Measurements from ENCODE around the gene PODXL2.

PODXL2 gene

GRCh38 chr3:127676921-127677351 is 48.0 kb downstream of the PODXL2 start:
- H3K27ac ChIP-seq (ENCODE audit: low read length): no peak overlapping the region
- H4K20me1 ChIP-seq (ENCODE audit: insufficient read depth, low read length): no peaks in the 10 kb centered on the region
- H3K36me3 ChIP-seq (replicated peaks; ENCODE audit: low read depth, low read length): no peaks in the 10 kb centered on the region
- no peak overlapping the region for H3K4me3 ChIP-seq (ENCODE audit: low read length)
- H3K27me3 ChIP-seq (ENCODE audit: low read depth, low read length): no peaks in the 10 kb centered on the region
- H3K9ac ChIP-seq (ENCODE audit: low read length): no peak overlapping the region
- H3K79me2 ChIP-seq (ENCODE audit: low read length): peaks cover 5% of the 10 kb centered on the region
- H3K4me1 ChIP-seq (ENCODE audit: low read length): peaks cover 7% of the 10 kb centered on the region
- no peaks in the 10 kb centered on the region for H3K9me3 ChIP-seq (ENCODE audit: insufficient read depth, low read length)
- TF ChIP-seq EZH2phosphoT487 (IDR thresholded peaks at IDR 0.05; ENCODE audit: low read depth) (no peak), CTCF (IDR thresholded peaks at IDR 0.05; ENCODE audit: low read depth, low read length) (no peak)
- no peak overlapping the region for H2AFZ ChIP-seq (ENCODE audit: low read depth, low read length)
- no peak overlapping the region for H3K4me2 ChIP-seq (ENCODE audit: low read length)

DNA sequence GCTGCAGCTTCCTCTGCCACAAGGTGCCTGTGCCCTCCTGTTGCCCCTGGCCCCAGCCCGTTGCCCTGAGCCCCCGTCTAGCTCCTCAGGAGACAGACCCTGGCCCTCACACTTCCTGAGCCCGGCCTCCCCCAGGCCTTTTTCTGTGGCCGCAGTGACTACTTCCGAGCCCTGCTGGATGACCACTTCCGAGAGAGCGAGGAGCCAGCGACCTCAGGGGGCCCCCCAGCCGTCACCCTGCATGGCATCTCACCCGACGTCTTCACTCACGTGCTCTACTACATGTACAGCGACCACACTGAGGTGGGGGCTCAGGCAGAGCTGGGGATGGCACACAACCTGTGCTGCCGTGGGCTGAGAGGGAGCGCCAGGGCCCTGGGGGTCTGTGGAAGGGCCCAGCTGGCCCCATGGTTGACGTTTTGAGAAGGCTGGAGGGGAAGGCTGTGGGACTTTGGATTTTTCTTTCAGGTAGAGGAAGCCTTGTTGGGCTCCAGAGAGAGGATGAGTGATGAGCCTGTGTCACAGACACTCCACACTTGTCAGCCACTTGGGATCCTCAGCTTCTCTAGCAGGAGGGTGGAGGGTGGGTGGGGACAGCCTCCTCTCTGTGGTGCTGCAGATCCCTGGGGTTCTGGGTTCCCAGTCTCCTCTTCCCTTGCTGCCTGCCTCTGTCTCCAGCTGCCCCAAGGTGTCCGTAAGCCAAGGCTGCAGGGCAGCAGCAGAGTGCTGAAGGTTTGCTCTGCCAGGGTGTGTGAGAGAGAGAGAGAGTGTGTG is 48.7 kb downstream of the PODXL2 start:
- no peak overlapping the region for H3K9ac ChIP-seq (ENCODE audit: low read length)
- no peak overlapping the region for H3K27ac ChIP-seq (ENCODE audit: low read length)
- H2AFZ ChIP-seq (ENCODE audit: low read depth, low read length): no peak overlapping the region
- no peak for TF ChIP-seq EZH2phosphoT487 (IDR thresholded peaks at IDR 0.05; ENCODE audit: low read depth)
- no peak for TF ChIP-seq CTCF (IDR thresholded peaks at IDR 0.05; ENCODE audit: low read depth, low read length)
- H3K27me3 ChIP-seq (ENCODE audit: low read depth, low read length): no peaks in the 10 kb centered on the region
- no peaks in the 10 kb centered on the region for H3K9me3 ChIP-seq (ENCODE audit: insufficient read depth, low read length)
- no peaks in the 10 kb centered on the region for H3K79me2 ChIP-seq (ENCODE audit: low read length)
- H3K4me3 ChIP-seq (ENCODE audit: low read length): no peak overlapping the region
- H3K4me2 ChIP-seq (ENCODE audit: low read length): no peak overlapping the region
- H3K4me1 ChIP-seq (ENCODE audit: low read length): peaks cover 7% of the 10 kb centered on the region
- H4K20me1 ChIP-seq (ENCODE audit: insufficient read depth, low read length): no peaks in the 10 kb centered on the region
- no peaks in the 10 kb centered on the region for H3K36me3 ChIP-seq (replicated peaks; ENCODE audit: low read depth, low read length)

DNA sequence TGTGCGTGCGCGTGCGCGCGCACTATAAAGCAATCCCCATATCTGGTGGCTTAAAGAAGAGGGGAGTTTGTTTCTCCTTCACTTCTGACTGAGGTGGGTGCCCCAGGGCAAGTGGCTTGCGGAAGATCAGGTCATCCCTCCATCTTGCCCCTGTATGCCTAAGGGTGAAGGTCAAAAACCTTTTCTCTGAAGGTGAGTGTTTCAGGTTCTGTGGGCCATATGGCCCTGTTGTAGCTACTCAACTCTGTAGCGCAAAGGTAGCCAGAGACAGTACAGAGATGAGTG is 49.3 kb downstream of the PODXL2 start:
- TF ChIP-seq EZH2phosphoT487 (IDR thresholded peaks at IDR 0.05; ENCODE audit: low read depth) (no peak), CTCF (IDR thresholded peaks at IDR 0.05; ENCODE audit: low read depth, low read length) (no peak)

DNA sequence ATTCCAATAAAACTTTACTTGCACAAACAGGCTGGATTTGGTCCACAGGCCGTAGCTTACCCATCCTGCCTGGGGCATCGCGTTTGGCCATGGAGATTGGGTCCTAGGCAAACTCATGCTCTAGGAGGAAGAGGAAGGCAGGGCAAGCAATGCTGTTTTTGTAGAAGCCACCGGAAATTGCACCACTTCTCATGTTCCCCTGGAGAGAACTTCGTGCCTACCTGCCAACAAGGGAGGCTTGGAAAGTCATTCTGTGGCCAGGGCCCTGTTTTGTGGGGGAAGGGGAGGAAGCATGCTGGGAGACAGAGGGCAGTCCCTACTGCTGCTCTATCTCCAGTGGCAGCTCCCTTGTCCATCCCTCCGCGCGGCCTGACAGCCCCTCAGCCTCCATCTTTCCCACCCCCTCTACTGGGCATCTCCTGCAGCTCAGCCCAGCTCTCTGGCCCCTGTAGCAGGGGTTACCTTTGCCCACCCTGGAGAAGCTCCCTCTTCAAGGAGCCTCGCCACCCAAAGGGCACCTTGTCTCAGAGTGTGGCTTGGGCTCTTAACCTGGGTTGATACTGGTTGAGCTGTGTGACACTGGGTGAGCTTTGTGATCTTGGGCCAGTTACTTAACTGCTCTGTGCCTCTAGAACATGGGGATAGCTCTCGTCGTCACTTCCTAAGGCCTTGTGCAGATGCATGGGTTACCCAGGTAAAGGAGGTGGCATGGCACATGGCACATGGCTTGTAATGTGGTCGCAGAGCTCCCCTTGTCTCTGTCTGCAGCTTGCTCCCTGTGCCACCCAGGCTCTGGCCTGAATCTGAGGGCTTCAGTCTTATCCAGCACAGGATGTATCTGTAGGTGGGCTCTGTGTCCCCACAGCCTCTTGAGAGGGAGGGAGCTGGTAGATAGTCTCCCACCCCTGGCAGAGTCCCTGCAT is 49.9 kb downstream of the PODXL2 start:
- Histone ChIP-seq H3K27ac (ENCODE audit: low read length) (no peak overlapping the region), H3K79me2 (ENCODE audit: low read length) (no peaks in the 10 kb centered on the region), H3K4me2 (ENCODE audit: low read length) (no peak overlapping the region), H3K4me3 (ENCODE audit: low read length) (no peak overlapping the region), H3K9me3 (ENCODE audit: insufficient read depth, low read length) (no peaks in the 10 kb centered on the region), H3K27me3 (ENCODE audit: low read depth, low read length) (no peaks in the 10 kb centered on the region), H4K20me1 (ENCODE audit: insufficient read depth, low read length) (no peaks in the 10 kb centered on the region), H2AFZ (ENCODE audit: low read depth, low read length) (no peak overlapping the region), H3K9ac (ENCODE audit: low read length) (no peak overlapping the region), H3K36me3 (replicated peaks; ENCODE audit: low read depth, low read length) (no peaks in the 10 kb centered on the region), H3K4me1 (ENCODE audit: low read length) (peaks cover 2% of the 10 kb centered on the region; the same call in 1 of the 2 replicates)
- TF ChIP-seq CTCF (IDR thresholded peaks at IDR 0.05; ENCODE audit: low read depth, low read length) (no peak), EZH2phosphoT487 (IDR thresholded peaks at IDR 0.05; ENCODE audit: low read depth) (no peak)

More for the DNA sequence above, 49.3 kb downstream of the PODXL2 start:
- no peak overlapping the region for H3K27ac ChIP-seq (ENCODE audit: low read length)
- H3K79me2 ChIP-seq (ENCODE audit: low read length): no peaks in the 10 kb centered on the region
- no peaks in the 10 kb centered on the region for H3K9me3 ChIP-seq (ENCODE audit: insufficient read depth, low read length)
- no peak overlapping the region for H3K4me2 ChIP-seq (ENCODE audit: low read length)
- no peaks in the 10 kb centered on the region for H3K27me3 ChIP-seq (ENCODE audit: low read depth, low read length)
- H3K9ac ChIP-seq (ENCODE audit: low read length): no peak overlapping the region
- no peaks in the 10 kb centered on the region for H3K36me3 ChIP-seq (replicated peaks; ENCODE audit: low read depth, low read length)
- H3K4me1 ChIP-seq (ENCODE audit: low read length): peaks cover 7% of the 10 kb centered on the region
- no peaks in the 10 kb centered on the region for H4K20me1 ChIP-seq (ENCODE audit: insufficient read depth, low read length)
- no peak overlapping the region for H2AFZ ChIP-seq (ENCODE audit: low read depth, low read length)
- no peak overlapping the region for H3K4me3 ChIP-seq (ENCODE audit: low read length)

Data from OCI-LY3 (cell line).